Left ventricle myocardium superior (tissue), 1 donor: ENCODE data around the gene PAPPA2. TPM values are rescaled to one million over a fixed set of nuclear protein-coding genes. Genes with fewer than 3 reads are reported as not detected.
"Not testable (repeated sequence)": the region's sequence is repeated elsewhere in the genome, so short reads cannot be mapped to it uniquely, and the experiment has no call there.

ENCODE experiments used
- ATAC-seq: fragments of 200-7000 bp; cut with Tn5 transposase; one replicate; pipeline ENCODE4 v1.9.1; 2020; ENCODE audit warnings: mild to moderate bottlenecking, moderate library complexity
- DNase-seq: peaks from one replicate; pipeline ENCODE4 v3.0.0-alpha.2; 2020
- intact Hi-C: fragments of 100-400 bp; cut with micrococcal nuclease; formaldehyde crosslinking; loops from one replicate; pipeline ENCODE4 v1.11.0; 2022
- long read RNA-seq: library from polyadenylated mRNA; unstranded; transcript quantifications from one replicate; pipeline ENCODE4 v2.0.0, GENCODE V29; 2021
- total RNA-seq: library from RNA; stranded (reverse); fragmentation: NEBNext Ultra II Directional; extraction: Animal tissue kit (Norgen Biotek cat#: 25700); gene quantifications from one replicate; pipeline ENCODE4 v1.2.1, GENCODE V29; 2021
- donor health status: DM: no; HTN: yes; CAD: no; lungs with severe emphysema.

The PAPPA2 gene, protein sequence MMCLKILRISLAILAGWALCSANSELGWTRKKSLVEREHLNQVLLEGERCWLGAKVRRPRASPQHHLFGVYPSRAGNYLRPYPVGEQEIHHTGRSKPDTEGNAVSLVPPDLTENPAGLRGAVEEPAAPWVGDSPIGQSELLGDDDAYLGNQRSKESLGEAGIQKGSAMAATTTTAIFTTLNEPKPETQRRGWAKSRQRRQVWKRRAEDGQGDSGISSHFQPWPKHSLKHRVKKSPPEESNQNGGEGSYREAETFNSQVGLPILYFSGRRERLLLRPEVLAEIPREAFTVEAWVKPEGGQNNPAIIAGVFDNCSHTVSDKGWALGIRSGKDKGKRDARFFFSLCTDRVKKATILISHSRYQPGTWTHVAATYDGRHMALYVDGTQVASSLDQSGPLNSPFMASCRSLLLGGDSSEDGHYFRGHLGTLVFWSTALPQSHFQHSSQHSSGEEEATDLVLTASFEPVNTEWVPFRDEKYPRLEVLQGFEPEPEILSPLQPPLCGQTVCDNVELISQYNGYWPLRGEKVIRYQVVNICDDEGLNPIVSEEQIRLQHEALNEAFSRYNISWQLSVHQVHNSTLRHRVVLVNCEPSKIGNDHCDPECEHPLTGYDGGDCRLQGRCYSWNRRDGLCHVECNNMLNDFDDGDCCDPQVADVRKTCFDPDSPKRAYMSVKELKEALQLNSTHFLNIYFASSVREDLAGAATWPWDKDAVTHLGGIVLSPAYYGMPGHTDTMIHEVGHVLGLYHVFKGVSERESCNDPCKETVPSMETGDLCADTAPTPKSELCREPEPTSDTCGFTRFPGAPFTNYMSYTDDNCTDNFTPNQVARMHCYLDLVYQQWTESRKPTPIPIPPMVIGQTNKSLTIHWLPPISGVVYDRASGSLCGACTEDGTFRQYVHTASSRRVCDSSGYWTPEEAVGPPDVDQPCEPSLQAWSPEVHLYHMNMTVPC (N-terminal part only)
- 0.45 TPM for total RNA-seq
- long read RNA-seq, result 0 reads

DNA sequence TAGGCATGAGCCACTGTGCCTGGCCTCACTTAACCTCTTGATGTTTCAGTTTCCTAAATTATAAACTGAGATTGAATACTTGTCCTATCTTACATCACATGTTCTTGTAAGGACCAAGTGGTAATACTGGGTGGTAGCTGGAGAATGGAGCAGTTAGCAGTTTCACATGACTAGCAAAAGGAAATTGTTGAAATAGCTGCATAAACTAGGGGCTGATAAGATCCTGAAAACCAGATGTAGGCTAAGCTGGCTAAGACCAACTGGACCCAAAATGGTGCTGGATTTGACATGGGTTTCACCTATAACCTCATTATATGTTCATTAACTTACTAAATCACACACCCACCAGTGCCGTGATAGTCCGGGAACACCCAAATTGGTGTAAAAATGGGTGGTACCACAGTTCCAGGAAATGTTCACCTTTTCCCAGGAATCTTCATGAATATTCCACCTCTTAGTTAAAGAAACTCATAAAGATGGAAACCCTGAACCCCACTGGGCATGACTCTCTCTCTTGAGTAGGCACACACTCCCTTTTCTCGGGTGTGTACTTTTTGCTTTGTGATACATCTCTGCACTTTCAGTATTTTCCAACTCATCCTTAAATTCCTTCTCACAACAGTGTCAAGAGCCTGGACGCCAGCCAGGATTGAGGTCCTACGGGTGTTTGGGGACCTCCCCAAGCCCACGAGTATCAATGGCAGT, at the start of gene PAPPA2:
PAPPA2 (plus strand) TSS at position 502 of the 705 bp plus-strand sequence. CDS start 93,148 bp downstream, outside the sequence.
- intact Hi-C loops, result no loop called here
- DNase-seq (no peak), ATAC-seq (no peak)

GRCh38 chr1:176416777-176417176, 46.2 kb upstream of the PAPPA2 start:
- ATAC-seq (no peak), DNase-seq (no peak)
- intact Hi-C loops, result no loop called here

GRCh38 chr1:176419608-176420007, 43.4 kb upstream of the PAPPA2 start:
- ATAC-seq, intact Hi-C loops, DNase-seq: not testable (repeated sequence)

GRCh38 chr1:176434234-176434633, 28.7 kb upstream of the PAPPA2 start:
- DNase-seq, result no peak
- intact Hi-C loops, result no loop called here
- peak; percentile 82 for ATAC-seq

- ATAC-seq (no peak), DNase-seq (no peak)
- intact Hi-C loops, result no loop called here
Measured at GRCh38 chr1:176436251-176436650, 26.7 kb upstream of the PAPPA2 start.

DNA sequence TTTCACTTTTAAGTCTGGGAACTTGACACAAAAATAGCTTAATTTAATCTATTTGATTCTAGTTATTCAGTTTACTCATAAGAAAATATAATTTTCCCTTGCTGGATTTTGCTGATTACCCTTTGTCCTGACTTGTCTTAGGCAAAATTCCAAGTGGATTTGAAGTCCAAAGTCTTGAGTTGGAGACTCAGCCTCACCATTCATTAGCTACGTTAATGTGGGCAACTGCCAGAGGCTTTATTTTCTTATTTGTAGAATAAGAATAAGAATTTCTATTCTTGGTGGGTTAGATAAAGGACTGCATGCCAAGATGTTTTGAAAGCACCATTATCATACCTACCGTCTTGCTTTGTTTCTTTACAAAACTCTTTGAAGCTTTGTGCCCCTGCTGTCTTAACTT, 22.8 kb upstream of the PAPPA2 start:
- no peak for DNase-seq
- intact Hi-C loops, result no loop called here
- ATAC-seq, result no peak

DNA sequence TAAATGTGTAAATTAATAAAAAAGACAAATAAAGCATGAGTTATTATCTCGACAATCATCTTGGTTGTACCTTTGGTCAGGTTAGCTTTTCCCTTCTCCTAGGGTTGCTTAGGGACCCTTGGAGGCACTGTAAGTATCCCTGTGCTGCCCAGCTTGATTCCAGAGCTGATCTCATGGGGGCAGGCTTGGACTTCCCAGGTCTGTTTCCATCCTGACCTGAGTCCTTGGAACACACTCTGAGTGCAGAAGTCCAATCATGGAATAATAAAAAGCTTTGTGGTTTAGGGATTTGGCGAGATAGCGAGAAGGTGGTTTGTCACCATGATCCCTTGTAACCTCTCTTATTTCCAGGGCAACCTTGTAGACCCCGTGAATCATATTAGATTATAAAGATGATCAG, 18.7 kb upstream of the PAPPA2 start:
- intact Hi-C loops, result no loop called here
- ATAC-seq (peak; percentile 31), DNase-seq (no peak)

DNA sequence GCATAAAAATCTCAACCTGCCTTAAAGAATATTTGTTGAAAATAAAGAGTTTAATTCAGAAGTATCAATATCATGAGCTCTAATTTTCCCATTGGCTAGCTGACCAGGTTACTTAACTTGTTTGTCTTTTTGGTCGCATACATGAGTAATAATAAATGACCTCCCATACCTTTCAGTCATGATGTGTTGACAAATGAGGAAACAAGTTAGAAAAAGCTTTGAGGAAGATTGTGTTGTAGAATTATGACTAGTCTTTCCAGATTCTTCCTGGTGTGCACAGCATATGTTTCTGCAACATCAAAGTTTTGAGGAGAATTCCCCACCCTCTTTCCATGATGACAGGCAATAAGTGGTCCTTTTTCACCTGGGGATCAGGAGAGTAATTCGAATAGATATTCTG, 17.6 kb upstream of the PAPPA2 start:
- intact Hi-C loops, result no loop called here
- ATAC-seq, result no peak

DNA sequence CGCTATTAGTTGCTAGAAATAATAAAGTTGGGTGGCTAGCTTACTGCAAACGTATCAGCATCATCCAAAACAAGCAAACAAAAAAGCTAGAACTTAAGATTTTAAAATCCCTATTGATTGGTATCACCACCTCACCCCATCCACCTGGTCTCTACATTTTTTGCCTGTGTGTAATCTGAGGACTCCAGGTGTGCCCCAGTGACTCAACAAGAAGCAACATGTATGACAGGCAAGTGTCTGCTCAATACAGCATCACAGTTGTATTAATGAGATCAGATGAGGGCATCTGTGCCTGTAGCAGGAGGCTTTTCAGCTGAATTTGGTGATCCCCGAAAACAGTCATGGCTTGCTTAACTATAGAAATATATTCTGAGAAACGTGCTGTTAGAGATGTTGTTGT, 14.6 kb upstream of the PAPPA2 start:
- ATAC-seq, result no peak
- intact Hi-C loops, result no loop called here
- DNase-seq, result no peak

More for the DNA sequence above, 17.6 kb upstream of the PAPPA2 start:
- DNase-seq, result no peak

DNA sequence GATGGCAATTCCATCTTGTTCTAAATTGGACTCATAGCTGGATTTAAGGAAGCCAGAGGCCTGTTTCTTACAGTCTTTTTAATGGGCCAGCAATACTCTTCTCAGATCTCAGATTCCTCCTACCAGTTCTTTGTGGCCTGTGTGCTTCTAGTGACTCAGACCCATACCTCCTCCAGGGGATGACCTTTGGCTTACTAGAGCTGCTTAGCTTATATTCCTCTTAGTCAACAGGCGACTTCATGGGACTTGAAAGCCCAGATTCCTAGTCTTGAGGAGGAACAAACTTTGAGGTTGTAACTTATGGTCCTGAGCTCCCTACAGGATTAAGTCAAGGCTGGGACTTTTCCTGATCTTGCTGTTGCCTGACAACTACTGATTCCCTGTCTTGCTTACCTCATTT, 12.4 kb upstream of the PAPPA2 start:
- no peak for ATAC-seq
- intact Hi-C loops, result no loop called here
- no peak for DNase-seq

DNA sequence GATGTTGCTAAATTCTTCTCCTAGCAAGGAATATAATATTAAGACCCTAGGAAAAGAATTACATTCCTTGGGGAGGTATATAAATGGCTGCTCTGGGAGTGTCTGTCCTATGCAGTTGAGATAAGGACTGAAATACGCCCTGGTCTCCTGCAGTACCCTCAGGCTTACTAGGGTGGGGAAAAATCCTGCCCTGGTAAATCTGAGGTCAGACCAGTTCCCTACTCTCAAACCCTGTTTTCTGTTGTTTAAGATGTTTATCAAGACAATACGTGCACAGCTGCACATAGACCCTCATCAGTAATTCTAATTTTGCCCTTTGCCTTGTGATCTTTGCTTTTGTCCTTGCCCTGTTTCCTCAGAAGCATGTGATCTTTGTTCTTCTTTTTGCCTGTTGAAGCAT, 11.2 kb upstream of the PAPPA2 start:
- DNase-seq, intact Hi-C loops, ATAC-seq: not testable (repeated sequence)

- intact Hi-C loops, result no loop called here
- no peak for ATAC-seq
- DNase-seq, result no peak
Measured at GRCh38 chr1:176456795-176457194, 6.2 kb upstream of the PAPPA2 start.

GRCh38 chr1:176460544-176461336, 2.2 kb upstream of the PAPPA2 start:
- no peak for DNase-seq

GRCh38 chr1:176461576-176461975, 1.4 kb upstream of the PAPPA2 start:
- intact Hi-C loops, result no loop called here
- ATAC-seq (no peak), DNase-seq (no peak)

More at GRCh38 chr1:176460544-176461336, 2.2 kb upstream of the PAPPA2 start:
- no peak for ATAC-seq
- intact Hi-C loops, result no loop called here

GRCh38 chr1:176466514-176466913, 3.5 kb downstream of the PAPPA2 start:
- no peak for DNase-seq
- ATAC-seq, result peak; percentile 63
- intact Hi-C loops, result no loop called here

DNA sequence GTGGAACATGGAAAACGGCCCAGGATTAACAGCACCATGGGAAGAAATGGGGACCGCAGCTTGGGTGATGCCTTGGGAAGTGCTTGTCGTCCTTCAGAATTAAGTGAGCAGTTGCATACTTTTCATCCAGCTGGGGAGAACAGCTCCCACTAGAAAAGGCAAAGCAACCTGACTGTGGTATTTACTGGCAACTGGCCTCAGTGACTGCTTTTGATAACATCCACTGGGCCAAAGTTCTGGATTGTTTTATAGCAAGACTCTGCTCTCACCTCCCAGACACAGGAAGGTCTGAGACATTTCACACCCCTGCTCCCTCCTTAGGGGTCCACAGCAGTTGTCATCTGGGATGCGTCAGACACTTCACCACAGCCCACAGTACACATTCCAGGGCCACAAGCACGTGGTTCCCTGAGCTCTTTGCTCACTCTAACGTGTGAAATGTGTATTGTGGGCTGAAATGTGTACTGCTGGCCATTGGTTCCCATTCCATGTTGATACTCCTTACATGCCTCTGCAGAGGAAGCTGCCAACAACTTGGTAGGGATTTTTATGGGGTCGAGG, 6.6 kb downstream of the PAPPA2 start:
- intact Hi-C loops, result no loop called here
- ATAC-seq (peak; percentile 63), DNase-seq (no peak)

- intact Hi-C loops, result no loop called here
- ATAC-seq (no peak), DNase-seq (no peak)
Measured at GRCh38 chr1:176471338-176472121, 8.6 kb downstream of the PAPPA2 start.

GRCh38 chr1:176479971-176480370, 17.0 kb downstream of the PAPPA2 start:
- intact Hi-C loops, result no loop called here
- ATAC-seq (no peak), DNase-seq (no peak)
